ENCODE data around the gene AUTS2.

AUTS2 gene

GRCh38 chr7:70285854-70286253, 687.6 kb downstream of the AUTS2 start:
- TF ChIP-seq, protein P1, sequence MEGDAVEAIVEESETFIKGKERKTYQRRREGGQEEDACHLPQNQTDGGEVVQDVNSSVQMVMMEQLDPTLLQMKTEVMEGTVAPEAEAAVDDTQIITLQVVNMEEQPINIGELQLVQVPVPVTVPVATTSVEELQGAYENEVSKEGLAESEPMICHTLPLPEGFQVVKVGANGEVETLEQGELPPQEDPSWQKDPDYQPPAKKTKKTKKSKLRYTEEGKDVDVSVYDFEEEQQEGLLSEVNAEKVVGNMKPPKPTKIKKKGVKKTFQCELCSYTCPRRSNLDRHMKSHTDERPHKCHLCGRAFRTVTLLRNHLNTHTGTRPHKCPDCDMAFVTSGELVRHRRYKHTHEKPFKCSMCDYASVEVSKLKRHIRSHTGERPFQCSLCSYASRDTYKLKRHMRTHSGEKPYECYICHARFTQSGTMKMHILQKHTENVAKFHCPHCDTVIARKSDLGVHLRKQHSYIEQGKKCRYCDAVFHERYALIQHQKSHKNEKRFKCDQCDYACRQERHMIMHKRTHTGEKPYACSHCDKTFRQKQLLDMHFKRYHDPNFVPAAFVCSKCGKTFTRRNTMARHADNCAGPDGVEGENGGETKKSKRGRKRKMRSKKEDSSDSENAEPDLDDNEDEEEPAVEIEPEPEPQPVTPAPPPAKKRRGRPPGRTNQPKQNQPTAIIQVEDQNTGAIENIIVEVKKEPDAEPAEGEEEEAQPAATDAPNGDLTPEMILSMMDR (IDR thresholded peaks at IDR 0.05; ENCODE audit: low read depth, low read length, missing control alignments) = no peak
- H3K4me3 ChIP-seq (ENCODE audit: low read depth, low read length) = no peak overlapping the region
- no peak for DNase-seq (ENCODE audit: low read depth)

GRCh38 chr7:70288781-70289456, 690.6 kb downstream of the AUTS2 start:
- H3K4me3 ChIP-seq (ENCODE audit: low read depth, low read length) = no peak overlapping the region
- TF ChIP-seq, protein P1 (IDR thresholded peaks at IDR 0.05; ENCODE audit: low read depth, low read length, missing control alignments) = no peak
- DNase-seq (ENCODE audit: low read depth) = no peak

- TF ChIP-seq, protein P1 (IDR thresholded peaks at IDR 0.05; ENCODE audit: low read depth, low read length, missing control alignments) = no peak
- no peak overlapping the region for H3K4me3 ChIP-seq (ENCODE audit: low read depth, low read length)
- no peak for DNase-seq (ENCODE audit: low read depth)
These were observed 694.4 kb downstream of the AUTS2 start for GRCh38 chr7:70292716-70293115.

DNA sequence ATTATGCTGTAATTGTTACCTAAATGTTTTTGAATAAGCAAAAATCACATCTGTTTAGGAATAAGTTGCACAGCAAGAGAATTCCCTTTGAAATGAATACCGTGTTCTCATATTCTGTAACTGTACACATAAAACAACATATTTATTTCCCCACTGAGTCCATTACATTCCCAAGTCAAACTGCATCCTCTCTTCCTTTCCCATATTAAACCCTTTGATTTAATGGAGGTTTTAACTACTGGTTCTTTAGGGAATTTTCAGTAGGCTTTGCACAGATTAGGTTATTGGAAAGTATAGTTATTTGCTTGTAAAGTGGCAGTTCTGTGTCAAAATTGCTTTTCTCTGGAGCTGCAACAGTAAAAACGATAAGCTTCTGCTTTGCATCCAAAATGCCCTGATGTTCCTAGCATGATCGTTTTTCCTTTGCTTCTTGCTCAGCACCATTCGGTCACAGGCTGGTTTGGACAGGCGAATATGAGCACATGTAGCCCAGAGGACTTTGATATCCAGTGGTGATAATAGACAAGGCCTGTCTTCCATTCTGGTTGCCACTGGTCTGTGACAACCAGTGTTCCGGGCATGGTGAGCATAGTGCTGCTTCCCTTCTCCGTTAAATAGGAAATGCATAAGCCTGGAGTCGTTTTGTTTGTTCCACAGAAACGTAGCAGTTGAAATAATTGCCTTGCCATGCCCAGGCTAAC, 696.1 kb downstream of the AUTS2 start:
- no peak overlapping the region for H3K4me3 ChIP-seq (ENCODE audit: low read depth, low read length)
- DNase-seq (ENCODE audit: low read depth) = no peak
- TF ChIP-seq, protein P1 (IDR thresholded peaks at IDR 0.05; ENCODE audit: low read depth, low read length, missing control alignments) = no peak

DNA sequence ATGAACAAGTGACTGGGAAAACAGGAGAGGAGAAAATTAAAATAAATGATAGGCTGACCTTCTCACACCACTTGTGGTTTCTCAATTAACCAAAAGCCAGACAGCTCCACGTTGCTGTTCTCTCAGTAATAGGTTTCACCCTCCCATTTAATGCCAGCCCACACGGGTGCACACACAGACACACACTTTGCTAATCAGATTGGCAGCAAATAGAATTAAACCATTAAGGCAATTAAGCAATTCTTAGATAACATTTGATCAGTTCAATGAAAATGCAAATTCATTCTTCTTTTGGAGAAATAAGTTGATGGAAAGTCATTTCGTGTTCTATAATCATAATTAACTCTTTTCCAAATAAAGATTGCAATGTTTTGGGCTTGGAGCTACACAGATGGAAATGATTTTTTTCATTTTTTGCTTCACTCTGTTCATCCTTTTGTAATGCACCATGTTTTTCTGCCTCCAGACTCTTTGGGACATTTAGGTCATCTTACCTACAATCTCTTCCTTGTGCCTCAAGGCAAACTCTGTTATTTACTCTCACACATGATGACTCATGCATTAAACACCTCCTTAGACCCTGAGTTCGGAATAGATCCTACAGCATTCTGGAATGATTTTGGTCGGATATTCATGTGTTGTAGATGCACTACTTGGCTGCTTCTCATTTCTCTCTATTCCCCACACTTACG, 700.7 kb downstream of the AUTS2 start:
- no peak for DNase-seq (ENCODE audit: low read depth)
- no peak overlapping the region for H3K4me3 ChIP-seq (ENCODE audit: low read depth, low read length)
- TF ChIP-seq, protein P1 (IDR thresholded peaks at IDR 0.05; ENCODE audit: low read depth, low read length, missing control alignments) = no peak

DNA sequence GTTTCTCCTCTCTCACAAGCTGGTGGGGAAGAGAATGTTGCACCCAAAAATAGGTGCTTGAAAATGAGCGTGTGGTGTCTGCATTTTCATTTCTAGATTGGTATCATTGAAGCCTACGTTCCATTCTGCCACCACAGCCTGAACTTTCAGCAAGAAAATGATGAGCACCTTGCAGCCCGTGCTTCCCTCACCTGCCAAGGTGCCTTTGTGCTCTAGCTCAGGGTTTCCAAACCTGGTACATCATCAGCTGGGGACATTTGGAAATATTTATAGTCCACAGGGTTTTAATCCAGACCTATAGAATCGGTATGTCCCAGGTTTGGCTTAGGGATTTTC, 701.2 kb downstream of the AUTS2 start:
- H3K4me3 ChIP-seq (ENCODE audit: low read depth, low read length) = no peak overlapping the region
- DNase-seq (ENCODE audit: low read depth) = no peak
- TF ChIP-seq, protein P1 (IDR thresholded peaks at IDR 0.05; ENCODE audit: low read depth, low read length, missing control alignments) = no peak

Measured in GM12864 (cell line).